GM18526 (cell line): ENCODE data around the gene RASA3.

ENCODE experiments used
- POLR2A ChIP-seq: IDR thresholded peaks from 3 replicates; pipeline ENCODE4 v1.6.1; 2011; ENCODE audit not compliant: insufficient read length; ENCODE audit errors: extremely low read depth

RASA3 gene

DNA sequence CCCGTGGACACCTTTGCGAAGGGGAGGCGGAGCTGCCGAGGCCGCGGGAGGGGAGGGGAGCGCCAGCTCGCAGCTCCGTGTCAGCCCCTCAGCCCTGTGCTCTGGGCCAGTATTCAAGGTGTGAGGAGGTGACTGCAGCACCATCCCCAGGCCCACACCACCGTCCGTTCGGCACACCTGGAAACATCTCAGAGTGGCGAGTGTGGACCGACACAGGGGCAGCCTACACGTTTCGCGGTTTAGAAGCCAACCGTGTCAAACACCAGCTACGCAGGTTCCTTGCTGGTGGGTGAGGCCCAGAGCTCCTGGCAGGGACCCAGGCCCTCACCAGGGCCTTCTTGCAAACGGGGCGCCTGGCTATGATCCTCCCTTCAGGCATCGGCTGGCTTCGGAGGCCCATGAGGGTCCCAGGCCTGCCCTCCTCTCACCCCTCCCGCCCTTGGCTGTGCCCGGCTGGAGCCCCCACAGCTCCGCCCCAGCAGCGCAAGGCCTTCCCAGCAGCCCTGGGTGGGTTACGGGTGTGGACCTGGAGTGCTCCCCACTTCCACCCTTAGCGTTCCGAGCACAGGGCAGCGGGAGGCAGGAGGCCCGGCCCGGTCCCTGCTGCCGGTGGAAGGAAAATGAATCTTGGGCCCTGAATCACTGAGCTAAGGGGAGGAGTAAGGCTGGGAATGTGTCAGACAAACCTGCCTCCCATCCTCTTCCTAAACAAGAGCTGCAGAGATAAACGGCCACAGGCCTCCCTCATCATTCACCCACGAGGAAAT is 159.8 kb downstream of the RASA3 start:
- no peak for TF ChIP-seq POLR2A

DNA sequence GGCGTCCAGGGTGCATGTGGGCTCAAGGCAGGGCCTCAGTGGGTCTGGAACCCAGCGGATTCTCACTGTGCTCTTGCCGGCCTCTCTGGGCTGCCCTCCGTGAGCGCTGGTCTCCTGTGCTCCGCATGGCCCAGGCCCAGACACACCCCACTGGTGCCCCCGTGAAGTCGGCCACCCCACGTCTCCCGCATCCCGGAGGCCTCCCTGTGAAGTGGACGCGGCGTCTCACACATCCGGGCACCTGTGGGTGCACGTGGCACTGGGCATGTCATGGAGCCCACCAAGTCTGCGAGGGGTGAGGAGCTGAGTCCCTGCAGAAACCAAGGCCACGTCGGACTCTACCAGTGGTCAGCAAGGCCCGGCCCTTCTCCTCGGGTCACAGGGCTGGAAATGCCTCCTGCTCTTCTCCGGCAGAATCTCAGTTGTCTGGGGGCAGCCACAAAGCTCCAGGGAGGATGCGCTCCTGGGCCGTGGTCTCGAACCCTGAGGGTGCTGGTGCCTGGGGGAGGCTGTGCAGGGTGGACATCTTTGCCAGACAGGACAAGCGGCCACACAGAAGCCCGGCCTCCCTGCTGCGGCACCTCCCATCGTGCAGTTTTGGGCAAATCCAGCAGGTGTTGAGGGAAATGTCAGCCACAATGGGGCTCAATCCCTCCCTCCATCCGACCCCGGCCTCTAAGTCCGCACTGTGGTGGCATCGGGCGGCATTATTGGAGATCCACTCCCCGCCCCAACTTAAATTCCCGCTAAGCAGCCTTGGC is 160.8 kb downstream of the RASA3 start:
- TF ChIP-seq POLR2A: no peak

DNA sequence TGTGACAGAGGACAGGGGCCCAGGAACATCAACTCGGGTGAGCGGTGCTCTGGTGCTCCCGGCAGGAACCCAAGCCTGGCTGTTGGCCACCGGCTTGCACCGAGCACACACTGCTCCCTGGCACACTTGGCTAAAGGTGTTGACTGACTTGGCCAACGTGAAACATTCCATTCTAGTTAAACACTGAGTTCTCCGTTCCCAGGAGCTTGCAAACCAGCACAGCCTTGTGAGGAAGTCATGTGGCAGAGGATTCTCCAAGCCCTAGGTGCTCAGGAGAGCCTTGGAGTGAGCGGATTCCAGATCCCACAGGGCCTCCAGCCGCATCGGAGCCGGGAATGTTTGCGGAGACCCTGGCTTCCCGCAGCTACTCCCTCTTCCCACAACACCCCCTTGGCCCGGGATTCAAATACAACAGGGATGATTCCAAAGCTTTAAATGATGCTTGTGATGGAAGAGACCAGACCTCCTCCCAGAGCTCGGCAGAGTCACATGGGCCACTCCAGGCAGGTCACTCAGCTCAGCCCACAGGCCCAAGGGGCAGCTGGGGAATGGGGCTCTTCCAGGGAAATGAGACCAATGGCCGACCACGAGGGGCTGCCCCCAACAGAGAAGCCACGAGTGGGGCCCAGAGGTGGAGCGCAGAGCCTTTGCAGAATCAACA is 161.5 kb downstream of the RASA3 start:
- TF ChIP-seq POLR2A: no peak

DNA sequence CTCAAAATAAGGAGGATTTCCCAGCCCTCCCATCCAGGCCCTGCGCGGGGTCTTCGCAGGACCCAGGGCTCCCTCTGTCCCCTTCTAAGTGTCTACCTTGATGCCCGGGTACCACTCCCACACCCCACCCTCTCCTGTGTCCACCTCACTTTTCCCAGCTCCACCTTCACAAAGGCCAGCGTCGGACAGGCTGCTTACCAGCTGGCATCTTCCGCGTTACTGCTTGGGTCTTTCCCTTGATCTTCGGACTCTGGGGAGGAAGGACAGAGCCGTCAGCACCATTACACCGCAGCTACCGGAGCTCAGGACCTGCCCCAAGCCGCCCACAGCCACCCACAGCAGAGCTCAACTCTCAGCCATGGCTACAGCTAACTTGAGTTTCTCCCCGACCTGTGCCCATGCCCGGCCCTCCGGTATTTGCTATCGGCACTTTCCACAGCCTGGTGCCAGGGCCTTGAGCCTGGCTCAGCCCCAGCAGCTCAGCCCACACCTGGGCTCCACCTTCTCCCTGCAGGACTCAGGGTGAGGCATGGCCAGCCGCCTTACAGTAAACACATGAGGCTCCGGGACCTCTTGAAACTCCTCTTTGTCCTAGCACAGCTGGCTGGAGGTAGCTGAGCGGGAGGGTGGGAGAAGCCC is 162.3 kb downstream of the RASA3 start:
- TF ChIP-seq POLR2A: no peak

- no peak for TF ChIP-seq POLR2A
Observed at GRCh38 chr13:113969311-113969972, 163.0 kb downstream of the RASA3 start.

DNA sequence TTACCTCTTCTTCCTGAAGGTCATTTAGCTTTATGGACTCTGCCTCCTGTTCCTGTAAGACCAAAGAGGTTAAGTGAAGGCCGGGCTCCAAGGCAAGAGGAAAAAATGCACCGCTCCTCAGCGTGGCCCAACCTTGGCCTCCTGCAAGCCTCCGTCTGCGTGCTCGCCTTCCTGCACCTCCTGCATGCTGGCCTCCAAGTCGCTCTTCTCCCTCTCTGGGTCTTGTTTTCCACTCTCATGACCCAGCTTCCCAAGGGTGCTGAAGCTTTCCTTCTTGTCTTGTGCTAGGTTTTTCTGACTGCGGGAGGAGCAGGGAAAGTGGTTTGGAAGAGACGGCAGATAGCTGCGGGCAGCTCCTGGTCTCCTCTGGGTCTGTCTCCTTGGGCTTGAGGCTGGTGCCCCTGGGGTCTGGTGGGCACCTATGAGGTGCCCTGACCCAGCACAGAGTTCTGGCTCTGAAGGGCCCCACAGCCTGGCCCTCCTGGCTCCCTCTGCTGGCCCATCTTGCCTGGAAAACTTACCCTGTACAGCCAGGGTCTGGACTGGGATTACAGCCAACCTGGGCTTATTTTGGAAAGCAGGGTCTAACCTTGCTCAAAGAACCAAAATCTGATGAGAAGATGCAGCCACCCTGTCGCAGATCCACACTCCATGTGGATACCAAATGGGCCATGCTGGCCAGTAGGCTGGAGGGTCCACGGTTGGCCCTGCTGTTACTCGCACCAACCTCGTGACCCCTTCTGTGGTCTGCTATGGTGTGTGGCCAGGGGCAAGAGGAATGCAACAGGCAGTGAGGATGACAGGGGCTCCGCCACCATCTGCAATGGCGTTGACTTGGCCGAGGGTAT is 163.7 kb downstream of the RASA3 start:
- TF ChIP-seq POLR2A: no peak

GRCh38 chr13:113967729-113968462 is 164.5 kb downstream of the RASA3 start:
- no peak for TF ChIP-seq POLR2A

GRCh38 chr13:113967206-113967720 is 165.2 kb downstream of the RASA3 start:
- TF ChIP-seq POLR2A: no peak

- no peak for TF ChIP-seq POLR2A
Observed at GRCh38 chr13:113965968-113966884, 166.2 kb downstream of the RASA3 start.

DNA sequence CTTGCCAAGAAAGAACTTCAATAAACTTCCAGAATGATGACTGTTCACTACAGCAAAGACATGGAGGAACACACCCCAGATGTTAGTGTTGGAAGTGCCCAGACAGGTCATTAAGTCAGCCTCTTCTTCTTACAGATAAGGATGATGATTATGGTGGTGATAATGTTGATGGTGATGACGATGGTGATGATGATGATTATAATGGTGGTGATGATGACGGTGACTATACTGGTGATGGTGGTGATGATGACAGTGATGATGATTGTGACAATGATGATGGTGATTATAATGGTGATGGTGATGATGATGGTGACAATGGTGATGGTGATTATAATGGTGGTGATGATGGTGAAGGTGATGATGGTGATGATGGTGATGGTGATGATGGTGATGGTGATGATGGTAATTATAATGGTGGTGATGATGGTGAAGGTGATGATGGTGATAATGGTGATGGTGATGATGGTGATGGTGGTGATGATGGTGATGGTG is 167.0 kb downstream of the RASA3 start:
- TF ChIP-seq POLR2A: no peak

GRCh38 chr13:113964251-113964995 is 168.0 kb downstream of the RASA3 start:
- no peak for TF ChIP-seq POLR2A
